Muscle of back (tissue), 13 donors: ENCODE results near the gene FUBP3. TPM values are rescaled to one million over a fixed set of nuclear protein-coding genes. Genes with fewer than 3 reads are reported as not detected.

Source experiments
- DNase-seq, 3 donors: peaks; one replicate each; pipeline versions ENCODE4 v3.0.0 to v3.0.0-alpha.2; 2013
- long read RNA-seq, 9 donors: transcript quantifications; one replicate each; lab custom pipeline, GENCODE V29; 2026
- polyA plus RNA-seq, 10 donors: library from polyadenylated mRNA; unstranded; fragments of 120-200 nt; gene quantifications; one replicate each; pipeline ENCODE4 v1.2.1, GENCODE V29; 2013; ENCODE audit not compliant: insufficient read length in 10 of 10

The FUBP3 gene, protein sequence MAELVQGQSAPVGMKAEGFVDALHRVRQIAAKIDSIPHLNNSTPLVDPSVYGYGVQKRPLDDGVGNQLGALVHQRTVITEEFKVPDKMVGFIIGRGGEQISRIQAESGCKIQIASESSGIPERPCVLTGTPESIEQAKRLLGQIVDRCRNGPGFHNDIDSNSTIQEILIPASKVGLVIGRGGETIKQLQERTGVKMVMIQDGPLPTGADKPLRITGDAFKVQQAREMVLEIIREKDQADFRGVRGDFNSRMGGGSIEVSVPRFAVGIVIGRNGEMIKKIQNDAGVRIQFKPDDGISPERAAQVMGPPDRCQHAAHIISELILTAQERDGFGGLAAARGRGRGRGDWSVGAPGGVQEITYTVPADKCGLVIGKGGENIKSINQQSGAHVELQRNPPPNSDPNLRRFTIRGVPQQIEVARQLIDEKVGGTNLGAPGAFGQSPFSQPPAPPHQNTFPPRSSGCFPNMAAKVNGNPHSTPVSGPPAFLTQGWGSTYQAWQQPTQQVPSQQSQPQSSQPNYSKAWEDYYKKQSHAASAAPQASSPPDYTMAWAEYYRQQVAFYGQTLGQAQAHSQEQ
- 10 to 100 TPM; 33.5 to 51.2 (median 43.2) TPM for polyA plus RNA-seq
- long read RNA-seq, donor 1, transcript FUBP3-201 (19 exons, 3,124 nt), result major isoform, 6 of 6 reads
- long read RNA-seq, donor 1, partial matches to known transcripts, result 0 of 6 reads
- long read RNA-seq, donor 1, other reads (novel, unspliced or antisense), result 0 of 6 reads
- long read RNA-seq, donor 2, partial matches to known transcripts, result 0 of 1 reads
- long read RNA-seq, donor 2, other reads (novel, unspliced or antisense), result 0 of 1 reads
- long read RNA-seq, donor 3, result 0 reads
- long read RNA-seq, donor 4, partial matches to known transcripts, result 0 of 1 reads
- long read RNA-seq, donor 4, other reads (novel, unspliced or antisense), result 0 of 1 reads
- long read RNA-seq, donor 5, partial matches to known transcripts, result 0 of 3 reads
- long read RNA-seq, donor 5, other reads (novel, unspliced or antisense), result 0 of 3 reads
- long read RNA-seq, donor 6, partial matches to known transcripts, result 0 of 4 reads
- long read RNA-seq, donor 6, other reads (novel, unspliced or antisense), result 0 of 4 reads
- long read RNA-seq, donor 7, partial matches to known transcripts, result 0 of 4 reads
- long read RNA-seq, donor 7, other reads (novel, unspliced or antisense), result 0 of 4 reads
- long read RNA-seq, donor 8, partial matches to known transcripts, result 0 of 3 reads
- long read RNA-seq, donor 8, other reads (novel, unspliced or antisense), result 0 of 3 reads
- long read RNA-seq, donor 9, partial matches to known transcripts, result 0 of 1 reads
- long read RNA-seq, donor 9, other reads (novel, unspliced or antisense), result 0 of 1 reads

DNA sequence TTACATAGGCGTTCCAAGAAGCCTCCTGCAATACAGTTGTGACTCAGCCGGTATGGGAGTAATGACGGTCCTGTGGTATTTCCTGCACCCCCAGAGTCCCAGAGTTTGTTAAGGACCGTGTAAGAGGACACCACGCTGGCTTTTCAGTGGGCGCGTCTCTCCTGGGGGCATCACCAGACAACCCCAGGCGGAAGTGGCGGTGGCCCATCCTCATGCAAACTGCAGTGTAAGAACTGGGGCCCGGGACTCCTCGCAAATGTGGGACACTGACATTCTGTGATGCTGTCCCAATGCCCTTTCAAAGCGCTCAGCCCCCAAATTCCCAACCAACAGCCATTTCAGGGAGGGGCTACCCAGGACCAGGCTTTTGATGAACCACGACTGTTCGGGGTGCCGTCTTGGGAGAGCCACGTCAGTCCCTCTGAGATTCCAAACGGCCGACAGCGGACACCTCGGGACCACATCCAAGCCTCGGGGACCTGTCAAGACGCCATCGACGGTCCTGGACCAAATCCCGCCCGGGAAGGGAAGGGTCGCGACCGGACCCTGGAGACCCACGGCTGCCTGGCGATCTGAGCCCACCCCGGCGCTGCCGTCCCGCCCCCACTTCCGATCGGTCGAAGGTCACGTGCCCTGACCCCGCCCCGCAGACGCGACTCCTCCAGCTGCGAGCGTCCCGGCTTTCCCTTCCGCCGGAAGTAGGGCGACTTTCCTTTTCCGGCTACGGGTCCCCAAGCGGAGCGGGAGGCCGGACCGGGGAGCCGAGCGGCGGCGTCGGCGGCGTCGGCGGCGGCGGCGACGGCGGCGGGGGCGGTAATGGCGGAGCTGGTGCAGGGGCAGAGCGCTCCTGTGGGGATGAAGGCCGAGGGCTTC lies at the start of gene FUBP3:
TSS of gene FUBP3 (plus strand) at position 713 of the 873 bp plus-strand sequence. CDS start at position 817, 104 bp downstream.
- DNase-seq, result peak; percentile 92 to 97 (median 96)

DNA sequence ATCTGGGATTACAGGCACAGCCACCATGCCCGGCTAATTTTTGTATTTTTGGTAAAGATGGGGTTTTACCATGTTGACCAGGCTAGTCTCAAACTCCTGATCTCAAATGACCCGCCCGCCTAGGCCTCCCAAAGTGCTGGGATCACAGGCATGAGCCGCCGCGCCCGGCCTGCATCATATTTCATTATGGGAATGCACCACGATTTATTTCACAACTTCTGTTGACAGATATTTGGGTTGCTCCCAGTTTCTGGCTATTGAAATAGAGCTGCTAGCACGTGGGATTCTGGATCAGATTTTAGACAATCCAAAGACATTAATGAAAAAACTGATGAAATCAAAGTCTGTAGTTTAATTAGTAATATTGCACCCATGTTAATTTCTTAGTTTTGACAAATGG lies 48.4 kb upstream of the FUBP3 start:
- DNase-seq, result peak; percentile 35 to 53 (median 44)

DNA sequence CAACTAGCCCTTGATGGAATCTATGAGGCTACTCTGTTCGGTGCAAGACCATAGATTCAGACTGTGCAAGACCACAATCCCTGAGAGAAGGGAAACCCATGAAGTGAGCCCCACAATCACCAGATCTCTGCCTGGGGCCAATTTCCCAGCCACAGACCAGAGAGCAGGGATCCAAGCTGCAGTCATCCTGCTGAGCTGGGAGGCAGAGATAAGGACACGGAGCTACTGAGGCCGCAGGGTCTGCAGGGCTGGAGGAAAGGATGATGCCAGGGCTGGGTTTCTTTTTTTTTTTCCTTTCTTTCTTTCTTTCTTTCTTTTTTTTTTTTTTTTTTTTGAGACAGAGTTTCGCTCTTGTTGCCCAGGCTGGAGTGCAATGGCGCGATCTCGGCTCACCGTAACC lies 47.7 kb upstream of the FUBP3 start:
- no peak for DNase-seq

DNA sequence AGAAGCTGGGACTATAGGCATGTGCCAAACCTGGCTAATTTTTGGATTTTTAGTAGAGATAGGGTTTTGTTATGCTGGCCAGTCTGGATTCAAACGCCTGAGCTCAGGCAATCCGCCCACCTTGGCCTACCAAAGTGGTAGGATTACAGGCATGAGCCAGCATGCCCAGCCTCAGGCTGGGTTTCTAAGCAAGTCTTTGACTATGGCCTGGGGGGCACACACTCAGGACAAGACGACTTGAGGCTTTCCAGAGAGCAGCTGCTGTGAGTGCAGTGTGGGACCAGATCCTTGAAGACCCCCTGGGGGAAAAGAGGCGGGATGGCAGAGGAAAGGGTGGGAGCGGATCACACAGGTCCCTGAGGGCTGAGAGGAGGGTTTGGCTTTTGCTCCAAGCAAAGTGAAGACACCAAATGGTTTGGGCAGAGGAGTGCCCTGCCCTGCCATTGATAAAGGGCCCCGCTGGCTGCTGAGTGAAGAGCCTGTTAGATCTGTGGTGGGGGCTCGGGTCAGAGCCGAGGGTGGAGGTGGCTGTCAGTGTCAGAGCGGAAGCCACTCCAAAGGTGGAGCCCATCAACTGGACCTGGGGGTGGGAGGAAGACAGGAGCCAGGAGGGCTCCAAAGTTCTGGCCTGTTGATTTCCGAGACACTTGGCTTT lies 46.8 kb upstream of the FUBP3 start:
- no peak for DNase-seq

DNA sequence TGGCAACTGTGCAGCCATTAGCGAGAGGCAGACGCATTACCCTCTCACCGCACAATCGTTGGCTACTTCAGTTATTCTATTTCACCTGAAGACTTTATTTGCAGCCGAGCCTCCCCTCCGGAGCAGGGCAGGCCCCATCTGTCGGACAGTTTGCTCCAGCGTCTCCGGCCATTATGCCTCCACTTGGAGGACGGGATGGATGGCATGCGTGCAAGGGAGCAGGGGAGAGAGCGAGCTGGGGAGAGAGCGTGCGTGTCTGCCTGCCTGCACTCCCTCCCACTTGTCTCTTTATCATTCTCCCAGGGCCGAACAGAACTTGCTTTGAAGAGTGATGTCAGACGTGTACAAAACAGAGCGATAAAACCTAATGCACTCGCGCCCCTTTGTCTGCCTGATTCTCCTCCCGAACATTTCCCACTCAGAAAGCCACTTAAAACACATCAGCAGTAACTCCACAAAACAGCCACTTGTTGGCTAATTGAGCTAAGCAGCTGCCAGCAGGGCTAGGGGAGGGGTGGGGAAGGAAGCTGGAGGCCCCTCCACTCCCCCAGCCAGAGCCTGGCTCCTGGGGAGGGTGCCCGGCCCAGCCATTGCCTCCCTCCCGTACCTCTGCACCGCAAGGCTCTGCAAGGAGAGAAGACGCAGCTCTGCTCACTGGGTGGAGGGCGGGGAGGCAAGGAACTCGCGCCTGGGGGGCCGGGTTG lies 43.4 kb upstream of the FUBP3 start:
- peak in 1 of 3 donors; percentile 27 for DNase-seq

DNA sequence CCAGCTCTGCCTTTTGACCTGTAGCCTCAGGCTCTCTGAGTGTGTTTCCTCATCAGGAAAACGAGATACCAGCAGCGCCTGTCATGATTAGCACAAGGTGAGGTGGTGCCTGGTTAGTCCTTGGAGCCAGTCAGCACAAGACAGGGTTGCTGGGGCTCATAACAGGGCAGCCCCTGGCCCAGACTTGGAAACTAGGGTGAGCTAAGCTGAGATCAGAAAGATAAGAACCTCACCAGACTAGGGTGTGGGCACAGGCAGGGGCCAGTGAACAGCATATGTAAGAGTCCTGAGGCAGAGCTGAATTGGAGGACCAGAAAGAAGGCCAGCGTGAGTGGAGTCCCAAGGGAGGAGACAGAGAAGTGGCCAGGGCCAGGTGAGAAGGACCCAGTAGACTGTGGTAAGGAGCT lies 42.7 kb upstream of the FUBP3 start:
- no peak for DNase-seq

DNA sequence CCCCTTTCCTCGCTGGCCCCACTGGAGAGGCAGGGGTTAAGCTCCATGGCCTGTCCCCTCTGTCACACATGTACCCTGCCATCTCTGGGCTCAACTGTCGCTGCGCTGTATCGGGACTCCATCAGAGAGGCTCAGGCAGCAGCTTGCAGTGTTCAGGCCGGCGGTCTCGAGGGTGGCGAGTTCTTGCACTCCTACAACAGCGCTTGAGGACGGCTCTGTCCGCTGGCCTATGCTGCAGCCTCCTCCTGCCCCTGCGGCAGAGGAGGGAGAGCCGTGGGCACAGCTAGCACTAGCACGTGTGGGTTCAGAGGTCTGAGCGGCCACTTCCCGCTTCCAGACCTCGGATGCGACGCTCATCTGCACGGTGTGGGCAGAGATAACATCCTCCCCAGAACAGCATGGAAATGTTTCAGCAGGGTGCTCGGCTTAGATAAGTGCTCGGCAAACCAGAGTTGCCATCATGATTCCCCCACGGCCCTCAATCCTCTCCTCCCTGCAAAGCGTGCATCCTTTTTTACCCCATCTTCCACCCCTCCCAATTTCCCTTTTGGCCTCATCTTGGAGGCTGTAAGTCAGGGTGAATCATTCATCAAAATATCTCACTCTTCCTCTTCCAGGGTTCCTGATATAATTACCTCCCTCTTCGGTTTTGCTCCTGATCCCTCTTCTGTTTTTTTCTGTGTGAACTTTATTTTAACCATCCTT lies 41.9 kb upstream of the FUBP3 start:
- no peak for DNase-seq

DNA sequence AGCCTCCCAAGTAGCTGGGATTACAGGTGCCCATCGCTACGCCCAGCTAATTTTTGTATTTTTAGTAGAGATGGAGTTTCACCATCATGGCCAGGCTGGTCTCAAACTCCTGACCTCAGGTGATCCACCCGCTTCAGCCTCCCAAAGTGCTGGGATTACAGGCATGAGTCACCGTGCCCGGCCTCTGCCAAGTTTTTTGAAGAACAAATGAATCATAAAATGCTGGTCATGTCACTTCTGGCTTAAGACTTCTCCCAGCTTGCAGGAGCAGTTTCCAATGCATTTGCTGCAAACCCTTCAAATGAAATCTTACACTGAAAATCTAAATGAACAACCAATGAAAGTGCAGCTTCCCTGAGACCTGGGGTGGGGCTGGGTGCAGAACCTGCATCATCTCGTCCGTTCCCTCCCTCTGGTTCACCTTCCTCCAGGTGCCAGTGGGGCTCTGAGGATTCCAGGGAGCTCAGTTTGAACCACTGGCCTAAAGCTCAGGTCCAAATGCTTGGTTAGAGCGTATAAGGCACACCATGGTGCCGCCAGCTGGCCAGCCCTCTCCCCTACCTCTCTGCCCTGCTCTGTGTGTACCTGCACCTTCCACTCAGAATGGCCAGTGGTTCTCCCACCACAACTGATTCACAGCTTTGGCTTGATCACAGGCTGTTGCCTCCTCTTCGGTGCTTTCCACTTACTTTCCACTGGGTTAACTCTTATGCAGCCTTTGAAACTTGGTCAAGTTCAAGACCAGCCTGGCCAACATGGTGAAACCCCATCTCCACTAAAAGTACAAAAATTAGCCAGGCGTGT lies 39.8 kb upstream of the FUBP3 start:
- DNase-seq, result peak in 1 of 3 donors; percentile 12

DNA sequence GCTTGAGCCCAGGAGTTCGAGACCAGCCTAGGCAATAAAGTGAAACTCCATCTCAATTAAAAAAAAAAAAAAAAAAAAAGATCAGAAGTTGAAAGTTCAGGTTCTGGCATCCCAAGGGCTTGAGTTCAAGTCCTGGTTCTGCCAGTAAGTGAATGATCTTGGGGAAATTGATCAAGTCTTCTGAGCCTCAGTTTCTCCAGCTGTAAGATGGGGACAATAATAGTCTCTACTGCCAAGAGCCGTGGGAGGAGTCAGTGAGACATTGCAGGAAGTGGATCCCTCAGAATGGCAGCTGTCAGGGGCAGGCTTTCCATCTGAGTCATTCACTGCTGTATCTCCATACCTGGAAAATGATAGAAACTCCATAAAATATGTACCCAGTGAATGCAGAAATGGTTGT lies 37.8 kb upstream of the FUBP3 start:
- no peak for DNase-seq

DNA sequence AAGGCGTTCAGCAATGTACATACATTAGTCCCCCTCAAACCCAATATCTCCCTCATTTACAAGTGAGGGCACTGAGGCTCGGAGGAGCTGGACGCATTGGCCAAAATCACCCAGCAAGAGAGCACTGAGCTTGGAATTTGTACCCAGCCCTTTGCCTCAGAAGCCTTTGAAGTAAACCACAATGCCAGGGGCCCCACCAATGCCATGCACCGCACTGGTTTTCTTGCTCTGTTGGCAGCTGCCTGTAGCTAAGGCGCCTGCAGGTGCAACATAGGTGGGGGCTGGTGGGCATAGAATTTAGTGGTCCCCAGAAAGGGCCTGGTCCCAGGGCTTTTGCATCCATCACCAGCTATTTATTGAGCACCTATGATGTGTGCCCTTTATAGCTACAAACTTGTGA lies 37.3 kb upstream of the FUBP3 start:
- no peak for DNase-seq

DNA sequence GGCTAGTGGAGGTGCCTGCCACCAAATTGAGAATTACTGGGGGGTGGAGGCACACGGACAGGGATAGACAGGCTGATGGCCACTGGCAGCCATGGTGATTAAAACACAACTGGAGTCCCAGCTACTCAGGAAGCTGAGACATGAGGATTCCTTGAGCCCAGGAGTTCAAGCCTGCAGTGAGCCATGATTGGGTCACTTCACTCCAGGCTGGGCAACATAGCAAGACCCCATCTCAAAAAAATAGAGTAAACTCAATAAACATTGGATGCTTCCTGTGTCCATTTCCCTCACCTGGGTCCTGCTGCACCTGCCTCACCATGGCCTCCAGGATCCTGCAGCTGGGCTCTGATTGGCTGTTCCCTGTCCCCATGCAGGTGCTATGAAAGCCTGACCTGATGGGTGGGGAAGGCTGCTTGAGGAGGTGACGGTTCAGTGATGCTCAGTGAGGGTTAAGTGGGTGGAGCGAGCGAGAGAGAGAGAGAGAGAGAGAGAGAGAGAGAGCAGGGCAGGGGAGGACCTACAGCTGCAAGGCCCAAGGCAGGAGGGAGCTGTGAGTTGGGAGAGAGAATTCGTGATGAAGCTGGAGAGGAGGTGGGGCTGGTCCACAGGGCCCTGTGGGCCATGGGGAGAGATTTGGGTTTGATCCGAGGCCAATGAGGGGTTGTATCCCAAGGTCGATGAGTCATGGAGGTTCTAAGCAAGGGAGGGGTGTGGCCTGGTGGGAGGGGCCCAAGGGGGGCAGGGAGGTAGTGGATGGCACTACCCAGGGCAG lies 36.7 kb upstream of the FUBP3 start:
- DNase-seq, result no peak

DNA sequence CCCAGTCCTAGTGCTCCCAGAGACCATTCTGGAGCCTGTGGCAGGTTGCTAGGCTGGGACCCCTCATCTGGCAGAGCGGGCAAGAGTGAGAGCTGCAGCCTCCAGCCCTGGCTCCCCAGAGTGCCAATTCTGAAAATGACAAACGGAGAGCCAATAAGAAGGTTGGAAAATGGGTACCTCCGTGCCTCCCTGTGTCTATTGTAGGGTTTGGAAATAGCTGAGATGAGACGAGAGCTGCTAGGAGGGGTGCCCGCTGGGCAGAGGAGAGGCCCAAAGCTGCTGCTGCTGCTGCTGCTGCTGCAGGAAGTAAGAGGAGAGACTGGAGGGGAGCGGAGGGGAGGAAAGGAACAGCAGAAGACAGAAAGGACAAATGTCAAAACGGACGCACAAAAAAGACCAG lies 36.0 kb upstream of the FUBP3 start:
- no peak for DNase-seq

DNA sequence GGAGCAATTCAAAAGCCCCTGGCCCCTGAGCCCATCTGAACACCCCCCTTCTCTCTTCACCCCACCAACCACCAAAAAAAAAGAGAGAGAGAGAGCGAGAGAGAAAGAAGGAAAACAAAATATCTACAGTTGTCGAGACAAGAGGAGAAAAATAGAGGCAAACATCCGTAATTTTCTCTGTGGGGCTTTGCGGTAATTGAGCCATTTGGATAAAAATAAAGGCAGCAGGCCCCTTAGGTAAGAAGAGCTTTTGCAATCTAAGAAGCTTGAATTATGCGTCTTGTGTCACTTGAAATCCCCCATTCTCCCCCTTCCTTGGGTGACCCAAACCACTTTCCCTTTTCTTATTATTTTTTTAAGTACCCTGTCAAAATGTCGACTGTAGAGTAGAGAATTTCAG lies 35.5 kb upstream of the FUBP3 start:
- no peak for DNase-seq

DNA sequence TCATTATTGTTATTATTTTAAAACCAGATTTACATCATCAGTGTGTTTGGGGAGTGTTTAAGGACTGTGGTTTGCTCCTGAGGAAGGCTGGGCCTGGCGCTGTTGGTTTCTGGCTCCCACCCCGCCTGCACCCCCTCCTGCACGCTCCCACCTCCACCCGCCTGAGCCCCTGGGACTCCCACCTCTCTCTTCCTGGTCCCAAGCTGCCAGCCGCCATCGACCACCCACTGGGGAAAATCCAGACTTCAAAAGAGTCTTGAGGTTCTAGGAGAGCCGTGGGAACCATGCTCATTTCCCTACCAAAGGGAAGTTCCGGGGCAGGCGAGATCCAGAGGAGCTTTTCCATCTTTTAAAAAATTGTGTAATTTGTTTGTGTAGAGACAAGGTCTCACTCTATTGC lies 35.0 kb upstream of the FUBP3 start:
- DNase-seq, result no peak

DNA sequence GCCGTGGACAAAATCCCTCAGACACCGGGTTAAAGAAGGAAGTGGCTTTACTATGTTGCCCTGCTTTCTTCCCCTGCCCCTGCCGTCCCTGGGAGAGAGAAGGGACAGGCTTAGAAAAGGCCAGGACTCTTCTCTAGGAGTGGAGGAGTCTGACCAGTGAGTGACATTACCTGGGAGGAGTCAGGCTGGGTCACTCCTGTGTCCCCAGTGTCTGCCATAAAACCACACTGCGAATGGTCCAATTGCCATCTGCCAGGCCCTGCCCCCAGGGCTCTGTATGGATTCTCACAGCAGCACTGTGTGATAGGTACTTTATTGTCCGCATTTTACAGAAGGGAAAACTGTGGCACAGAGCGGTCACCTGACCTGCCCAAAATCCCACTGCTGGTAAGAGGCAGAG lies 31.3 kb upstream of the FUBP3 start:
- DNase-seq, result no peak

DNA sequence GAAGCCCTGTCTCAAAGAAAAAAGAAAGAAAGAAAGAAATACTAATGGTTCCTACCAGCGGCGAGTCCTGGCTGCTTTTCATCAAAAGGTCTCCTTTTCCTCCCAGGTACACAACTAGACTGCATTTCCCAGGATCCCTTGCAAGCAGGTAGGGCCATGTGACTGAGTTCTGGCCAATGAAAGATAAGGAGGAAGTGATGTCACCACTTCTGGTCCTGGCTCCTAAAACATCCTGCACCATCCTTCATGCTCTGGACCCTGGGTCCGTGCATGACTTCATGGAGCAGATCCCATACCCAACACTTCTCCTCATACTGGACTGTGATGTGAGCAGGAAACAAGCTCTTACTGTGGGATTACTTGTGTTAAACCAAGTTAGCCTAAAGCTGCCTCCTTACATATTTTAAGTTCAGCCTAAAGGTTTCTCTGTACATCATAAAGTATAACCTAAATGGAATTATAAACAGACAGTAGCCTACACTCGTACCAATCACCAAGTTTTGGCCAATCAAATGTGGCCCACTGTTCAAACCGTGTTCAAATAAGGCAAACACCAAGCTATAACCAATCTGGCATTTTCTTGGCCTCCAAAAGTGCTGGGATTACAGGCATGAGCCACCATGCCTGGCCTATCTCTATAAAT lies 30.2 kb upstream of the FUBP3 start:
- DNase-seq, result no peak

DNA sequence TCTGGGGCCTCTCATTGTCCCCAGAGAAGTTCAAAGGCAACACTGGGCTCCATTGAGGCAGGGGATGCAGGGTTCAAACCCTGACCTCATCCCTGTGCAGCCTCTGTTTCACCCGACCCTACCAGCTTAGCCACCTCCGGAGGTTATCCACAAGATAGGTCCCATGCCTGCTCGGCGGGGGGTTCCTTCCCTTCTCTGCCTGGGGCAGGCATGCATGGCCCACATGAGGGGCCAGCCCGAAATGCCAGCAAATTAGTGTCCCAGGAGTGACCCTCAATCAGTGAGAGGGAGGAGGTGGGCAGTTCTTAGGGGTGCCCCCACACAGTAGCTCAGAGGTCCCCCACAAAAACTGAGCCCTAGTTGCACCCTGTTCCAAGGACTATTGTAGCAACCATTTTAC lies 24.8 kb upstream of the FUBP3 start:
- no peak for DNase-seq
